HL-60 (cell line): Measurements from ENCODE around the gene LYRM9.

Source experiments
- DNase-seq, 2 experiments: peaks; one replicate each; pipeline ENCODE4 v3.0.0-alpha.2; 2010 to 2020; ENCODE audit warnings: low read depth in 1 of 2, low spot score in 1 of 2
- H3K27ac ChIP-seq: fragments of 250-450 bp; sonication (Bioruptor Pico); replicated peaks from 2 replicates; pipeline ENCODE4 v1.5.1; 2020; ENCODE audit warnings: mild to moderate bottlenecking, moderate library complexity
- H3K27me3 ChIP-seq: fragments of 250-450 bp; sonication (Bioruptor Pico); 2 replicates; pipeline ENCODE4 v1.5.1; 2021; ENCODE audit warnings: mild to moderate bottlenecking, moderate library complexity; ENCODE audit not compliant: insufficient read depth, poor library complexity, severe bottlenecking
- H3K4me3 ChIP-seq: replicated peaks from 2 replicates; pipeline ENCODE4 v1.5.1; 2011; ENCODE audit warnings: mild to moderate bottlenecking, control low read depth, low read length; ENCODE audit not compliant: insufficient read depth
- CTCF ChIP-seq: IDR thresholded peaks from one replicate; pipeline ENCODE4 v1.5.1; 2011; ENCODE audit warnings: low read length, control low read depth, inconsistent platforms; ENCODE audit not compliant: insufficient read depth
- GABPA ChIP-seq: IDR thresholded peaks from 2 replicates; pipeline ENCODE4 v1.6.1; 2012; ENCODE audit warnings: low read depth
- POLR2AphosphoS5 ChIP-seq: IDR thresholded peaks from 2 replicates; pipeline ENCODE4 v1.6.1; 2012; ENCODE audit warnings: low read depth
- REST ChIP-seq: IDR thresholded peaks from 2 replicates; pipeline ENCODE4 v1.6.1; 2012; ENCODE audit warnings: low read depth; ENCODE audit not compliant: insufficient replicate concordance
- SPI1 ChIP-seq: IDR thresholded peaks from 2 replicates; pipeline ENCODE4 v1.6.1; 2012; ENCODE audit warnings: low read depth, mild to moderate bottlenecking, borderline replicate concordance

LYRM9 gene

GRCh38 chr17:27938864-27939263 is 45.7 kb upstream of the LYRM9 start:
- no peak for TF ChIP-seq CTCF
- no peak for TF ChIP-seq POLR2AphosphoS5
- no peak for TF ChIP-seq GABPA
- no peak for TF ChIP-seq SPI1
- TF ChIP-seq REST: no peak

GRCh38 chr17:27938241-27938640 is 45.1 kb upstream of the LYRM9 start:
- no peak overlapping the region for H3K4me3 ChIP-seq
- no peak overlapping the region for H3K27ac ChIP-seq
- DNase-seq: no peak
- TF ChIP-seq POLR2AphosphoS5: no peak
- TF ChIP-seq SPI1: no peak
- H3K27me3 ChIP-seq: no peaks in the 10 kb centered on the region

More at GRCh38 chr17:27938864-27939263, 45.7 kb upstream of the LYRM9 start:
- Histone ChIP-seq H3K27ac (no peak overlapping the region), H3K27me3 (no peaks in the 10 kb centered on the region), H3K4me3 (no peak overlapping the region)
- DNase-seq: no peak

- no peaks in the 10 kb centered on the region for H3K27me3 ChIP-seq
- no peak overlapping the region for H3K27ac ChIP-seq
- no peak for DNase-seq
- TF ChIP-seq POLR2AphosphoS5: no peak
- no peak for TF ChIP-seq SPI1
- no peak for TF ChIP-seq REST
- TF ChIP-seq CTCF: no peak
- TF ChIP-seq GABPA: no peak
- no peak overlapping the region for H3K4me3 ChIP-seq
These were observed 43.9 kb upstream of the LYRM9 start for GRCh38 chr17:27937025-27937546.

- DNase-seq: no peak
- H3K27ac ChIP-seq: no peak overlapping the region
- H3K27me3 ChIP-seq: no peaks in the 10 kb centered on the region
- no peak overlapping the region for H3K4me3 ChIP-seq
- TF ChIP-seq SPI1 (no peak), POLR2AphosphoS5 (no peak), CTCF (no peak), REST (no peak), GABPA (no peak)
These were observed 36.8 kb upstream of the LYRM9 start for GRCh38 chr17:27930000-27930399.
